K562 (cell line): ENCODE results near the gene PHETA1. TPM values are rescaled to one million over a fixed set of nuclear protein-coding genes. Genes with fewer than 3 reads are reported as not detected.

Experiments
- ATAC-seq: fragments of 200-7000 bp; cut with Tn5 transposase; 3 replicates; pipeline ENCODE4 v1.9.1; 2020; ENCODE audit warnings: moderate library complexity
- BruUV-seq: library from RNA; stranded (reverse); fragments of 400-500 nt; replicated peaks from 2 replicates; lab custom pipeline; 2021; lab: Mats Ljungman, UMichigan
- CTCF ChIA-PET: fragments of 300-600 bp; formaldehyde crosslinking; extraction: SDS; loops from one replicate; lab custom pipeline; 2021; ENCODE audit warnings: low intra/inter-chr PET ratio; lab: Yijun Ruan, JAX
- POLR2A ChIA-PET: fragments of 300-600, 350-650 bp; sonication (Branson Sonifier 250); formaldehyde crosslinking; extraction: SDS; loops from one replicate; lab custom pipeline; 2021; ENCODE audit warnings: antibody characterized with exemption, inconsistent platforms; lab: Yijun Ruan, JAX
- DNase-seq, 4 experiments: peaks; one replicate each; pipeline versions ENCODE4 v3.0.0 to v3.0.0-alpha.2; 2011 to 2018; ENCODE audit warnings: low spot score in 3 of 4, mixed read lengths in 3 of 4; ENCODE audit errors: extremely low read depth in 1 of 4
- FAIRE-seq: peaks from 2 replicates; lab custom pipeline; 2011; peaks lifted over from hg19 to GRCh38; lab: Jason Lieb, UNC
- H2AFZ ChIP-seq: 2 replicates; pipeline ENCODE4 v1.6.0; 2011; ENCODE audit warnings: low read depth, low read length, control low read depth, inconsistent platforms
- H3K27ac ChIP-seq: fragments of 200-600 bp; 3 replicates; pipeline ENCODE4 v1.8.0; 2011; ENCODE audit warnings: low read depth, mild to moderate bottlenecking, control low read depth, inconsistent platforms, low read length, moderate library complexity, mixed read lengths; ENCODE audit errors: extremely low read depth
- H3K27me3 ChIP-seq, 2 experiments: fragments of 300-600 bp in 1 of 2; 2 replicates in 1 of 2; 3 replicates in 1 of 2; pipeline versions ENCODE4 v1.6.0 to v1.8.0; 2011; ENCODE audit warnings: inconsistent platforms in 2 of 2, low read length in 2 of 2, mild to moderate bottlenecking in 1 of 2, mixed read lengths in 1 of 2, moderate library complexity in 1 of 2; ENCODE audit not compliant: control insufficient read depth in 2 of 2, insufficient read depth in 2 of 2
- H3K36me3 ChIP-seq: fragments of 300-600 bp; 3 replicates; pipeline ENCODE4 v1.8.0; 2011; ENCODE audit warnings: mild to moderate bottlenecking, low read length, inconsistent platforms; ENCODE audit not compliant: control insufficient read depth, insufficient read depth
- H3K4me1 ChIP-seq, 2 experiments: fragments of 200-600 bp in 1 of 2; replicated peaks in 1 of 2; 2 replicates in 1 of 2; 3 replicates in 1 of 2; pipeline versions ENCODE4 v1.5.1 to v1.8.0; 2011; ENCODE audit warnings: inconsistent platforms in 2 of 2, low read length in 2 of 2, mild to moderate bottlenecking in 1 of 2, mixed read lengths in 1 of 2, moderate library complexity in 1 of 2; ENCODE audit not compliant: control insufficient read depth in 2 of 2, insufficient read depth in 2 of 2
- H3K4me2 ChIP-seq: 2 replicates; pipeline ENCODE4 v1.6.1; 2011; ENCODE audit warnings: low read length, control low read depth, inconsistent platforms, mixed read lengths; ENCODE audit not compliant: insufficient read depth
- H3K4me3 ChIP-seq: fragments of 200-600 bp; sonication (generic), shearing (Covaris generic); 2 replicates; pipeline ENCODE4 v1.5.1; 2016; ENCODE audit warnings: control low read depth, inconsistent platforms
- H3K79me2 ChIP-seq: fragments of 200-600 bp; 3 replicates; pipeline ENCODE4 v1.8.0; 2011; ENCODE audit warnings: low read length, inconsistent platforms; ENCODE audit not compliant: control insufficient read depth, insufficient read depth
- H3K9ac ChIP-seq, 2 experiments: 2 replicates each; pipeline versions ENCODE4 v1.6.0 to v1.6.1; 2011; ENCODE audit warnings: low read depth in 2 of 2, low read length in 2 of 2, control low read depth in 1 of 2, inconsistent platforms in 1 of 2, mild to moderate bottlenecking in 1 of 2, mixed read lengths in 1 of 2; ENCODE audit not compliant: insufficient read depth in 1 of 2
- H3K9me1 ChIP-seq: one replicate; pipeline ENCODE4 v1.6.0; 2011; ENCODE audit warnings: inconsistent platforms, mild to moderate bottlenecking, low read length, moderate library complexity; ENCODE audit not compliant: control insufficient read depth, insufficient read depth
- H3K9me3 ChIP-seq: replicated peaks from 2 replicates; pipeline ENCODE4 v1.5.1; 2011; ENCODE audit warnings: low read depth, low read length, inconsistent platforms; ENCODE audit not compliant: control insufficient read depth, insufficient read depth
- H4K20me1 ChIP-seq: replicated peaks from 2 replicates; pipeline ENCODE4 v1.6.1; 2011; ENCODE audit warnings: low read length, inconsistent platforms, mixed read lengths; ENCODE audit not compliant: control insufficient read depth, insufficient read depth
- ADNP ChIP-seq: fragments of 200-800 bp; sonication (Bioruptor generic); IDR thresholded peaks from 2 replicates; pipeline ENCODE4 v1.6.1; 2016; ENCODE audit warnings: missing genetic modification characterization, missing compliant biosample characterization
- ATF1 ChIP-seq, 2 experiments: fragments of 450-650 bp in 1 of 2; IDR thresholded peaks; 2 replicates each; pipeline ENCODE4 v1.6.1; 2016; ENCODE audit warnings: missing compliant biosample characterization in 1 of 2, missing genetic modification characterization in 1 of 2
- BCOR ChIP-seq: fragments of 450-650 bp; IDR thresholded peaks from 2 replicates; pipeline ENCODE4 v1.6.1; 2016
- CSDE1 ChIP-seq, 2 experiments: fragments of 450-650 bp; IDR thresholded peaks; 2 replicates each; pipeline ENCODE4 v1.6.1; 2016; ENCODE audit warnings: mild to moderate bottlenecking in 1 of 2
- DNMT1 ChIP-seq: fragments of 450-650 bp; IDR thresholded peaks from 2 replicates; pipeline ENCODE4 v1.6.1; 2016; ENCODE audit warnings: antibody characterized with exemption, mild to moderate bottlenecking
- HOXB6 ChIP-seq: fragments of 250-450 bp; sonication (Bioruptor Pico); IDR thresholded peaks from 2 replicates; pipeline ENCODE4 v1.5.1; 2022; ENCODE audit warnings: mild to moderate bottlenecking, borderline replicate concordance
- PRMT5 ChIP-seq: sonication (generic); formaldehyde crosslinking; IDR thresholded peaks from 2 replicates; pipeline ENCODE4 v1.5.0; 2020; ENCODE audit warnings: missing genetic modification reagents
- RBM25 ChIP-seq: fragments of 200-400 bp; formaldehyde crosslinking; IDR thresholded peaks from 2 replicates; pipeline ENCODE4 v1.6.1; 2018; ENCODE audit warnings: low read length, low read depth, moderate library complexity; ENCODE audit not compliant: severe bottlenecking
- SMAD1 ChIP-seq: fragments of 150-350 bp; IDR thresholded peaks from 2 replicates; pipeline ENCODE4 v1.6.1; 2014; ENCODE audit warnings: low read length, low read depth; ENCODE audit not compliant: partially characterized antibody
- SOX6 ChIP-seq: fragments of 450-650 bp; IDR thresholded peaks from 2 replicates; pipeline ENCODE4 v1.6.1; 2014; ENCODE audit warnings: mild to moderate bottlenecking
- SUPT5H ChIP-seq: fragments of 450-650 bp; IDR thresholded peaks from 2 replicates; pipeline ENCODE4 v1.6.1; 2016
- U2AF1 ChIP-seq: fragments of 200-400 bp; formaldehyde crosslinking; optimal IDR thresholded peaks from 2 replicates; pipeline ENCODE3; 2017; ENCODE audit warnings: mild to moderate bottlenecking, low read depth, low read length, moderate library complexity
- ZBTB17 ChIP-seq: fragments of 450-650 bp; formaldehyde crosslinking; IDR thresholded peaks from 2 replicates; pipeline ENCODE4 v1.4.0; 2020; ENCODE audit warnings: mild to moderate bottlenecking
- ZEB2 ChIP-seq: fragments of 450-650 bp; IDR thresholded peaks from 2 replicates; pipeline ENCODE4 v1.6.1; 2016
- ZNF253 ChIP-seq: fragments of 250-450 bp; sonication (Bioruptor Pico); conservative IDR thresholded peaks from 2 replicates; pipeline ENCODE4 v1.6.1; 2021; ENCODE audit warnings: mild to moderate bottlenecking
- ZNF280B ChIP-seq: fragments of 250-450 bp; sonication (Bioruptor Pico); IDR thresholded peaks from 2 replicates; pipeline ENCODE4 v1.5.1; 2021; ENCODE audit warnings: mild to moderate bottlenecking
- WGBS: fragments of 100-300 bp; shearing (Covaris generic); methylation state at CpG from one replicate; pipeline ENCODE4 v1.1.6; 2016; ENCODE audit warnings: low coverage, mixed read lengths; ENCODE audit not compliant: insufficient coverage; ENCODE audit errors: missing lambda C conversion rate; 5-methylcytosine and 5-hydroxymethylcytosine counted together
- in situ Hi-C: fragments of 300-500 bp; cut with MboI; formaldehyde crosslinking; loops from 4 replicates; pipeline ENCODE4 v1.15.0; 2018; ENCODE audit warnings: inconsistent platforms, mixed read lengths
- intact Hi-C: fragments of 100-400 bp; cut with micrococcal nuclease; formaldehyde crosslinking; loops from 2 replicates; pipeline ENCODE4 v1.14.2; 2022
- polyA plus RNA-seq, 8 experiments: library from polyadenylated mRNA; depleted of rRNA in 4 of 8; stranded (reverse) in 5 of 8; unstranded in 3 of 8; fragments of >200 nt; fragmentation: Nextera tagmentation in 2 of 8; fragmentation: Illumina TruSeq in 1 of 8; extraction: Ambion mirVana in 2 of 8; extraction: Trizol in 1 of 8; gene quantifications; 2 replicates each; pipeline versions ENCODE4 v1.2.1 to v1.2.3, GENCODE V29; 2011 to 2014; ENCODE audit warnings: inconsistent platforms in 1 of 8, missing spikeins in 1 of 8
- total RNA-seq, 7 experiments: library from RNA; depleted of rRNA in 6 of 7; stranded (reverse); fragments of >200 nt in 6 of 7; fragmentation: Illumina TruSeq in 2 of 7; extraction: Trizol in 2 of 7; gene quantifications; 2 replicates each; pipeline versions ENCODE4 v1.2.1 to v1.2.3, GENCODE V29; 2011 to 2021; ENCODE audit warnings: low replicate concordance in 1 of 7

The PHETA1 gene
- total and polyA plus RNA-seq, 9 of the 15 experiments (the other 6 are each of a cell fraction or from before 2014, with no cell fraction given), result 0.03 to 12.4 (median 3.0) TPM

- H3K36me3 ChIP-seq, result peaks cover 34% of the 10 kb centered on the region; the same call in 1 of the 3 replicates
- H3K4me3 ChIP-seq, result no peak overlapping the region
- no peak overlapping the region for H3K4me2 ChIP-seq
- no peak for DNase-seq
- no peaks in the 10 kb centered on the region for H3K9me1 ChIP-seq
- no peaks in the 10 kb centered on the region; a peak in 1 of 5 replicates for H3K27me3 ChIP-seq
- intact Hi-C loops, result no loop called here
- BruUV-seq, result no TSS peak
- no peak overlapping the region for H3K9ac ChIP-seq
- peaks cover 14 to 41% of the 10 kb centered on the region in 2 experiments for H3K4me1 ChIP-seq
- no peaks in the 10 kb centered on the region for H3K9me3 ChIP-seq
- POLR2A ChIA-PET, result interaction anchor here (0.6 to 0.9 kb wide), 2 partner anchors 9 to 1004 kb away, joined by 3 read pairs; no protein-coding TSS in a partner anchor
- no peak overlapping the region for H2AFZ ChIP-seq
- peak; percentile 64 for TF ChIP-seq ADNP (tag)
- no peak for TF ChIP-seq ZNF253
- 0 out of 2 replicates have a peak, but pooled peaks have one; percentile 46 for TF ChIP-seq BCOR
- TF ChIP-seq HOXB6 (CRISPR knock-in tag), result no peak
- peak; percentile 70 for TF ChIP-seq RBM25
- TF ChIP-seq SUPT5H, result no peak
- TF ChIP-seq, all 486 proteins: peak for 3
- ATAC-seq (no peak), FAIRE-seq (no peak)
- WGBS, result 92% methylated on average over 10 of the region's 10 CpGs
- H3K27ac ChIP-seq, result no peak overlapping the region
- CTCF ChIA-PET, result no interaction called here
- H4K20me1 ChIP-seq, result no peaks in the 10 kb centered on the region
- in situ Hi-C loops, result no loop called here
- H3K79me2 ChIP-seq, result peaks cover 8% of the 10 kb centered on the region; the same call in 2 of the 3 replicates
These were observed 2.8 kb downstream of the PHETA1 start for GRCh38 chr12:111366075-111366474.

GRCh38 chr12:111363578-111363977, 5.3 kb downstream of the PHETA1 start:
- BruUV-seq, result no TSS peak
- no peak overlapping the region for H2AFZ ChIP-seq
- whole genome bisulfite sequencing, result 74% methylated on average over 3 of the region's 3 CpGs
- CTCF ChIA-PET, result no interaction called here
- no peak overlapping the region for H3K4me3 ChIP-seq
- H4K20me1 ChIP-seq, result peaks cover 8% of the 10 kb centered on the region
- POLR2A ChIA-PET, result interaction anchor here (1.6 kb wide), 1 partner anchor 41 kb away, joined by 3 read pairs; no protein-coding TSS in a partner anchor
- TF ChIP-seq PRMT5 (no peak), SOX6 (no peak), ZNF280B (CRISPR knock-in tag) (no peak), RBM25 (no peak), SMAD1 (no peak), U2AF1 (no peak), ZEB2 (no peak), ZBTB17 (no peak), CSDE1 (IDR thresholded peaks at IDR 0.05) (no peak), DNMT1 (no peak), ATF1 (CRISPR knock-in tag; IDR thresholded peaks at IDR 0.05) (no peak), ATF1 (tag; IDR thresholded peaks at IDR 0.05) (no peak)
- ATAC-seq (no peak), DNase-seq (no peak), FAIRE-seq (no peak)
- H3K4me2 ChIP-seq, result no peak overlapping the region
- H3K79me2 ChIP-seq, result peaks cover 6% of the 10 kb centered on the region; the same call in 2 of the 3 replicates
- H3K9ac ChIP-seq, result no peak overlapping the region
- no peaks in the 10 kb centered on the region for H3K9me1 ChIP-seq
- H3K4me1 ChIP-seq, result peaks cover 22 to 30% of the 10 kb centered on the region in 2 experiments
- peaks cover 34% of the 10 kb centered on the region; the same call in 1 of the 3 replicates for H3K36me3 ChIP-seq
- H3K27ac ChIP-seq, result no peak overlapping the region
- intact Hi-C loops (no loop called here), in situ Hi-C loops (no loop called here)
- H3K27me3 ChIP-seq, result peaks cover 1 to 3% of the 10 kb centered on the region in 2 experiments; a peak in 1 of 5 replicates
- H3K9me3 ChIP-seq, result no peaks in the 10 kb centered on the region
